Smooth muscle cell (in vitro differentiated cells): ENCODE measurements around the gene CASKIN2. TPM values are rescaled to one million over a fixed set of nuclear protein-coding genes. Genes with fewer than 3 reads are reported as not detected.

Experiments
- DNase-seq: peaks from one replicate; lab custom pipeline; 2025; ENCODE audit not compliant: unreplicated experiment; lab: John Stamatoyannopoulos, UW
- H2AFZ ChIP-seq: fragments of 200-600 bp; sonication (generic); 2 replicates; pipeline ENCODE4 v1.6.0; 2016; ENCODE audit warnings: antibody characterized with exemption, low read depth, mild to moderate bottlenecking
- H3F3A ChIP-seq: fragments of 200-600 bp; sonication (generic); 2 replicates; pipeline ENCODE4 v1.6.0; 2017; ENCODE audit warnings: antibody characterized with exemption, low read depth
- H3K27ac ChIP-seq: fragments of 200-600 bp; sonication (generic); 2 replicates; pipeline ENCODE4 v1.5.1; 2016; ENCODE audit warnings: low read depth, mild to moderate bottlenecking
- H3K27me3 ChIP-seq: fragments of 200-600 bp; sonication (generic); 2 replicates; pipeline ENCODE4 v1.6.1; 2016; ENCODE audit warnings: low read depth, mild to moderate bottlenecking
- H3K36me3 ChIP-seq: fragments of 200-600 bp; sonication (generic); 2 replicates; pipeline ENCODE4 v1.5.1; 2016; ENCODE audit warnings: low read depth
- H3K4me1 ChIP-seq: fragments of 200-600 bp; sonication (generic); 2 replicates; pipeline ENCODE4 v1.5.1; 2016; ENCODE audit warnings: low read depth
- H3K4me2 ChIP-seq: fragments of 200-600 bp; sonication (generic); 2 replicates; pipeline ENCODE4 v1.6.0; 2016; ENCODE audit warnings: mild to moderate bottlenecking
- H3K4me3 ChIP-seq: fragments of 200-600 bp; sonication (generic); 2 replicates; pipeline ENCODE4 v1.5.1; 2016; ENCODE audit warnings: mild to moderate bottlenecking
- H3K79me2 ChIP-seq: fragments of 200-600 bp; sonication (generic); 2 replicates; pipeline ENCODE4 v1.6.0; 2016; ENCODE audit warnings: low read depth, mild to moderate bottlenecking
- H3K9ac ChIP-seq: fragments of 200-600 bp; sonication (generic); 2 replicates; pipeline ENCODE4 v1.6.0; 2016; ENCODE audit warnings: low read depth
- H3K9me3 ChIP-seq: fragments of 200-600 bp; sonication (generic); replicated peaks from 2 replicates; pipeline ENCODE4 v1.5.1; 2016; ENCODE audit warnings: low read depth
- H4K20me1 ChIP-seq: fragments of 200-600 bp; sonication (generic); 2 replicates; pipeline ENCODE4 v1.6.0; 2016; ENCODE audit warnings: low read depth
- WGBS: methylation state at CpG from one replicate; pipeline ENCODE4 v1.1.7; 2016; ENCODE audit warnings: low lambda C conversion rate; 5-methylcytosine and 5-hydroxymethylcytosine counted together
- polyA plus RNA-seq: library from polyadenylated mRNA; unstranded; fragments of >200 nt; fragmentation: Nextera tagmentation; extraction: Ambion mirVana; gene quantifications from 2 replicates; pipeline ENCODE4 v1.2.1, GENCODE V29; 2016
- total RNA-seq: library from RNA; depleted of rRNA; stranded (reverse); fragments of >200 nt; gene quantifications from 2 replicates; pipeline ENCODE4 v1.2.3, GENCODE V29; 2014
- TF ChIP-seq, protein P1 (sequence below): fragments of 200-600 bp; sonication (generic); IDR thresholded peaks from 2 replicates; pipeline ENCODE4 v1.5.1; 2017; ENCODE audit warnings: borderline replicate concordance, mild to moderate bottlenecking, antibody characterized with exemption; ENCODE audit not compliant: insufficient read depth, poor library complexity, severe bottlenecking

CASKIN2 gene
- total and polyA plus RNA-seq, 2 experiments from 2014 or later, result 2.6 to 8.0 TPM

DNA sequence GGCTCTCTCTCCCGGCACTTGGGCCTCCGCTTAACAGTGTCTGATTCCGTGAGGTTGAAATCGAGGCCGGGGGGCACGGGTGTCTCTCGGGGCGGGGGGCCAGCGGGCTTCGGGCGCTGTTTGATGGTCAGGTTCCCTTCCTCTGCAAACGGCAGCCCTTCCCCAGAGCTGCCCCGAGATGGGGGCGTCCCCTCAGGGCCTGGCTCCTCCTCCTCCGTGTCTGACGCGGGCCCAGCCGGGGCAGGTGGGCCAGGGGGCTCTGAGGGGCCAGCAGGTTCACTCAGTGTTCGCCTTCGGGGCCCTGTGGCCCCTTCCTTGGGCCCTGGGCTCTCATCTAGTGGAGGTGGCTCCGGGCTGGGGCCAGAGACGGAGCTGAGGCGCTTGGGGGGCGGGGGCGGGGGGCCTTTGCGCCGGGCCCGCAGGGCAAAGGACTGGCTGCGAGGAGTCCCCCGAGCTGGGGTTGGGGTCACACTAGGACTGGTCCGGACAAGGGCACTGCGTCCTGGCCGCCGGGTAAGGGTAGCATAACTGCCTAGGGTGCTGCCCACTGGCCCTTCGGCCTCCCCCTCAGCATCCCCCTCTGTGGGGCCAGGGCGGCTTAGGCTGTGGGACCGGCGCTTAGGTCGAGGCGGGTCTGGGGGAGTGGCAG is 13.1 kb downstream of the CASKIN2 start:
- 96% methylated on average over 26 of the region's 40 CpGs for WGBS
- H3F3A ChIP-seq, result no peaks in the 10 kb centered on the region
- no peaks in the 10 kb centered on the region for H3K79me2 ChIP-seq
- H3K9ac ChIP-seq, result no peak overlapping the region
- no peak overlapping the region for H3K4me2 ChIP-seq
- TF ChIP-seq, protein P1, sequence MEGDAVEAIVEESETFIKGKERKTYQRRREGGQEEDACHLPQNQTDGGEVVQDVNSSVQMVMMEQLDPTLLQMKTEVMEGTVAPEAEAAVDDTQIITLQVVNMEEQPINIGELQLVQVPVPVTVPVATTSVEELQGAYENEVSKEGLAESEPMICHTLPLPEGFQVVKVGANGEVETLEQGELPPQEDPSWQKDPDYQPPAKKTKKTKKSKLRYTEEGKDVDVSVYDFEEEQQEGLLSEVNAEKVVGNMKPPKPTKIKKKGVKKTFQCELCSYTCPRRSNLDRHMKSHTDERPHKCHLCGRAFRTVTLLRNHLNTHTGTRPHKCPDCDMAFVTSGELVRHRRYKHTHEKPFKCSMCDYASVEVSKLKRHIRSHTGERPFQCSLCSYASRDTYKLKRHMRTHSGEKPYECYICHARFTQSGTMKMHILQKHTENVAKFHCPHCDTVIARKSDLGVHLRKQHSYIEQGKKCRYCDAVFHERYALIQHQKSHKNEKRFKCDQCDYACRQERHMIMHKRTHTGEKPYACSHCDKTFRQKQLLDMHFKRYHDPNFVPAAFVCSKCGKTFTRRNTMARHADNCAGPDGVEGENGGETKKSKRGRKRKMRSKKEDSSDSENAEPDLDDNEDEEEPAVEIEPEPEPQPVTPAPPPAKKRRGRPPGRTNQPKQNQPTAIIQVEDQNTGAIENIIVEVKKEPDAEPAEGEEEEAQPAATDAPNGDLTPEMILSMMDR, result no peak
- DNase-seq, result no peak
- no peaks in the 10 kb centered on the region for H3K36me3 ChIP-seq
- H3K27me3 ChIP-seq, result no peaks in the 10 kb centered on the region
- H2AFZ ChIP-seq, result no peak overlapping the region
- no peak overlapping the region for H3K4me3 ChIP-seq
- no peaks in the 10 kb centered on the region for H3K4me1 ChIP-seq
- H3K27ac ChIP-seq, result no peak overlapping the region
- H4K20me1 ChIP-seq, result peaks cover 2% of the 10 kb centered on the region
- no peaks in the 10 kb centered on the region for H3K9me3 ChIP-seq

DNA sequence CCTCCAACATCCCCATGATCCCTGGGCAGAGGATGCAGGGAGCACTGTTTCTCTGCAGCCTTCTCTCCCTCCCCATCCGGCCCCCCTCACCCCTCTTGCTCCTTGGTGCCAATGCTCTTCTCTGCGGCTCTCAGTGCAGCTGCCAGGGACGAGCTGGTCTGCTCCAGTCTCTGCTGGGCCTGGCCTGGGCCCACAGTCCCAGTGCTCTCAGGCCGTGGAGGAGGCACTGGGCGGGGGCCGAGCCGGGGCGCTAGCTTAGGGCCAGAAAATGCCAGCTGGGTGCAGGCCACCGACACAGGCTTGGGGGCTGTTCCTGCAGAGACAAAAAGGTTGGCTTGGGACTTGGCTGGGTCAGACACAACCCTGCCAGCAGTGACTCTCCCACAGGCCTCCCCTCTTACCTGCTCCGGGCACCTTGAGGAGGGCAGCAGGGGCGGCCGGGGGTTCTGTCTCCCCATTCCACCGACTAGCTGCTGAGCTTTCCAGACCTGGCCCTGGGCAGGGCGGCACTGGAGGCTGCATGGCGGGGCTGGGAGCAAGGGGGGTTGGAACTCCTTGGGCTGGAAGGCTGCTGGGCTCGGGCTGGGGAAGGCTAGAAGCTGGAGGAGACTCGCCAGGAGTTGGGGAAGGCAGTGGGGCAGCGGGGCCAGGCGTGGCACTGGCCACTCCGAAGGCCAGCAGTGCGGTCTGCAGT is 13.8 kb downstream of the CASKIN2 start:
- Histone ChIP-seq H4K20me1 (no peaks in the 10 kb centered on the region), H3F3A (no peaks in the 10 kb centered on the region), H3K4me1 (no peaks in the 10 kb centered on the region), H3K27ac (no peak overlapping the region), H3K27me3 (no peaks in the 10 kb centered on the region), H3K4me3 (no peak overlapping the region), H3K9ac (no peak overlapping the region), H3K36me3 (no peaks in the 10 kb centered on the region), H2AFZ (no peak overlapping the region), H3K79me2 (no peaks in the 10 kb centered on the region), H3K4me2 (no peak overlapping the region), H3K9me3 (no peaks in the 10 kb centered on the region)
- 96% methylated on average over 21 of the region's 21 CpGs for WGBS
- no peak for DNase-seq
- TF ChIP-seq, protein P1, result no peak

DNA sequence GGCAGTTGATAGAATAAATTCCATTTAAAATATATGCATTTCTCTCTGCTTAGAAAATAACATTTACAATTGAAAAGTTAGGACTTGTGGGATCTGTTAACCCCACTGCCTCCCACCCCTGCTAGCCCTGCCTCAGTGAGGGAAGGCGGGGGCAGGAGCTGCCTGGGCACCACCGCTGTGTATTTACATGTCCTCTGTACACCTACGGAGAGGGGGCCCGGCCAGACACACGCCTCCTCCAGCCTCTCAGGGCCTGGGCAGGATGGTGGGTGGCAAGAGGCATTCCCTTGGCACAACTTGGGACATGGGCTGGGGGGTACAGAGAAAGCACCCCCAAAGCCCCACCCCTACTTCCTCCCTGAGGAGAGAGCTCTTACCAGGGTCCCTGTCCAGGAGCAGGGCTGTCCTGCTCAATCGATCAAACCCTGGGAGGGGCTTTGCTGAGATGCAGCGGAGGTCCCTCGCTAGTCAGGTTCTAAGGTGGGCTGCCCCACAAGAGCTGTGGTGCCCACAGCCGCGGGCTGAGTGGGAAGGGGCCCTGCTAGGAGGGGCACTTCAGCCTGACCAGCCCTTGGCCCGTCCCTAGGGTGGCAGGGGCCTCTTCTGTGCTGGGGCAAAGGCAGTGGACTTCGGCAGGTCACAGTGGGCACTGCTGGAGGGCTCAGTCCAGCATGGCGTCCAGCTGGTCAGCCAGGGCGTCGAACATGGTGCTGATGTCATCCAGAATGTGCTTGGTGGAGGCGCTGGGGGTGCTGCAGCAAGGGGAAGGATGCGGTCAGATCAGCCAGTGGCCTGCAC is 14.7 kb downstream of the CASKIN2 start:
- no peak for DNase-seq
- Histone ChIP-seq H3K9me3 (no peaks in the 10 kb centered on the region), H4K20me1 (no peaks in the 10 kb centered on the region), H3F3A (no peaks in the 10 kb centered on the region), H3K4me2 (no peak overlapping the region), H3K4me1 (no peaks in the 10 kb centered on the region), H3K4me3 (no peak overlapping the region), H3K27ac (no peak overlapping the region), H3K9ac (no peak overlapping the region), H3K27me3 (no peaks in the 10 kb centered on the region), H2AFZ (no peak overlapping the region), H3K36me3 (no peaks in the 10 kb centered on the region), H3K79me2 (no peaks in the 10 kb centered on the region)
- 98% methylated on average over 16 of the region's 17 CpGs for WGBS
- TF ChIP-seq, protein P1, result no peak
